ENCODE measurements around the gene VAPA.
"Not testable (repeated sequence)": the region's sequence is repeated elsewhere in the genome, so short reads cannot be mapped to it uniquely, and the experiment has no call there.

- TF ChIP-seq CTCF, POLR2AphosphoS5 (IDR thresholded peaks at IDR 0.05): not testable (repeated sequence)
Observed at GRCh38 chr18:9899550-9899930, 14.3 kb upstream of the VAPA start.

Data from sigmoid colon (tissue), 4 donors.